K562 (cell line): Measurements from ENCODE around the gene STEAP2. TPM values are rescaled to one million over a fixed set of nuclear protein-coding genes. Genes with fewer than 3 reads are reported as not detected.

ENCODE experiments used
- ATAC-seq: fragments of 200-7000 bp; cut with Tn5 transposase; 3 replicates; pipeline ENCODE4 v1.9.1; 2020; ENCODE audit warnings: moderate library complexity
- BruUV-seq: library from RNA; stranded (reverse); fragments of 400-500 nt; replicated peaks from 2 replicates; lab custom pipeline; 2021; lab: Mats Ljungman, UMichigan
- CTCF ChIA-PET: fragments of 300-600 bp; formaldehyde crosslinking; extraction: SDS; loops from one replicate; lab custom pipeline; 2021; ENCODE audit warnings: low intra/inter-chr PET ratio; lab: Yijun Ruan, JAX
- POLR2A ChIA-PET: fragments of 300-600, 350-650 bp; sonication (Branson Sonifier 250); formaldehyde crosslinking; extraction: SDS; loops from one replicate; lab custom pipeline; 2021; ENCODE audit warnings: antibody characterized with exemption, inconsistent platforms; lab: Yijun Ruan, JAX
- DNase-seq, 4 experiments: peaks; one replicate each; pipeline versions ENCODE4 v3.0.0 to v3.0.0-alpha.2; 2011 to 2018; ENCODE audit warnings: low spot score in 3 of 4, mixed read lengths in 3 of 4; ENCODE audit errors: extremely low read depth in 1 of 4
- FAIRE-seq: peaks from 2 replicates; lab custom pipeline; 2011; peaks lifted over from hg19 to GRCh38; lab: Jason Lieb, UNC
- H2AFZ ChIP-seq: 2 replicates; pipeline ENCODE4 v1.6.0; 2011; ENCODE audit warnings: low read depth, low read length, control low read depth, inconsistent platforms
- H3K27ac ChIP-seq: fragments of 200-600 bp; 3 replicates; pipeline ENCODE4 v1.8.0; 2011; ENCODE audit warnings: low read depth, mild to moderate bottlenecking, control low read depth, inconsistent platforms, low read length, moderate library complexity, mixed read lengths; ENCODE audit errors: extremely low read depth
- H3K27me3 ChIP-seq, 2 experiments: fragments of 300-600 bp in 1 of 2; 2 replicates in 1 of 2; 3 replicates in 1 of 2; pipeline versions ENCODE4 v1.6.0 to v1.8.0; 2011; ENCODE audit warnings: inconsistent platforms in 2 of 2, low read length in 2 of 2, mild to moderate bottlenecking in 1 of 2, mixed read lengths in 1 of 2, moderate library complexity in 1 of 2; ENCODE audit not compliant: control insufficient read depth in 2 of 2, insufficient read depth in 2 of 2
- H3K36me3 ChIP-seq: fragments of 300-600 bp; 3 replicates; pipeline ENCODE4 v1.8.0; 2011; ENCODE audit warnings: mild to moderate bottlenecking, low read length, inconsistent platforms; ENCODE audit not compliant: control insufficient read depth, insufficient read depth
- H3K4me1 ChIP-seq, 2 experiments: fragments of 200-600 bp in 1 of 2; replicated peaks in 1 of 2; 2 replicates in 1 of 2; 3 replicates in 1 of 2; pipeline versions ENCODE4 v1.5.1 to v1.8.0; 2011; ENCODE audit warnings: inconsistent platforms in 2 of 2, low read length in 2 of 2, mild to moderate bottlenecking in 1 of 2, mixed read lengths in 1 of 2, moderate library complexity in 1 of 2; ENCODE audit not compliant: control insufficient read depth in 2 of 2, insufficient read depth in 2 of 2
- H3K4me2 ChIP-seq: 2 replicates; pipeline ENCODE4 v1.6.1; 2011; ENCODE audit warnings: low read length, control low read depth, inconsistent platforms, mixed read lengths; ENCODE audit not compliant: insufficient read depth
- H3K4me3 ChIP-seq: fragments of 200-600 bp; sonication (generic), shearing (Covaris generic); 2 replicates; pipeline ENCODE4 v1.5.1; 2016; ENCODE audit warnings: control low read depth, inconsistent platforms
- H3K79me2 ChIP-seq: fragments of 200-600 bp; 3 replicates; pipeline ENCODE4 v1.8.0; 2011; ENCODE audit warnings: low read length, inconsistent platforms; ENCODE audit not compliant: control insufficient read depth, insufficient read depth
- H3K9ac ChIP-seq, 2 experiments: 2 replicates each; pipeline versions ENCODE4 v1.6.0 to v1.6.1; 2011; ENCODE audit warnings: low read depth in 2 of 2, low read length in 2 of 2, control low read depth in 1 of 2, inconsistent platforms in 1 of 2, mild to moderate bottlenecking in 1 of 2, mixed read lengths in 1 of 2; ENCODE audit not compliant: insufficient read depth in 1 of 2
- H3K9me1 ChIP-seq: one replicate; pipeline ENCODE4 v1.6.0; 2011; ENCODE audit warnings: inconsistent platforms, mild to moderate bottlenecking, low read length, moderate library complexity; ENCODE audit not compliant: control insufficient read depth, insufficient read depth
- H3K9me3 ChIP-seq: replicated peaks from 2 replicates; pipeline ENCODE4 v1.5.1; 2011; ENCODE audit warnings: low read depth, low read length, inconsistent platforms; ENCODE audit not compliant: control insufficient read depth, insufficient read depth
- H4K20me1 ChIP-seq: replicated peaks from 2 replicates; pipeline ENCODE4 v1.6.1; 2011; ENCODE audit warnings: low read length, inconsistent platforms, mixed read lengths; ENCODE audit not compliant: control insufficient read depth, insufficient read depth
- CBFB ChIP-seq: sonication (generic); formaldehyde crosslinking; IDR thresholded peaks from 2 replicates; pipeline ENCODE4 v1.4.0; 2020; ENCODE audit warnings: mild to moderate bottlenecking, missing genetic modification reagents
- EWSR1 ChIP-seq: fragments of 450-650 bp; IDR thresholded peaks from 2 replicates; pipeline ENCODE4 v1.6.1; 2018; ENCODE audit warnings: borderline replicate concordance, mild to moderate bottlenecking, low read depth, moderate library complexity; ENCODE audit not compliant: partially characterized antibody
- KLF10 ChIP-seq: fragments of 250-450 bp; sonication (Bioruptor Pico); IDR thresholded peaks from 2 replicates; pipeline ENCODE4 v1.6.1; 2021; ENCODE audit warnings: matching md5 sums
- PPARD ChIP-seq: fragments of 250-450 bp; sonication (Bioruptor Pico); IDR thresholded peaks from 2 replicates; pipeline ENCODE4 v1.8.0; 2022; ENCODE audit warnings: inconsistent platforms, mild to moderate bottlenecking, moderate library complexity
- WGBS: fragments of 100-300 bp; shearing (Covaris generic); methylation state at CpG from one replicate; pipeline ENCODE4 v1.1.6; 2016; ENCODE audit warnings: low coverage, mixed read lengths; ENCODE audit not compliant: insufficient coverage; ENCODE audit errors: missing lambda C conversion rate; 5-methylcytosine and 5-hydroxymethylcytosine counted together
- in situ Hi-C: fragments of 300-500 bp; cut with MboI; formaldehyde crosslinking; loops from 4 replicates; pipeline ENCODE4 v1.15.0; 2018; ENCODE audit warnings: inconsistent platforms, mixed read lengths
- intact Hi-C: fragments of 100-400 bp; cut with micrococcal nuclease; formaldehyde crosslinking; loops from 2 replicates; pipeline ENCODE4 v1.14.2; 2022
- polyA plus RNA-seq, 8 experiments: library from polyadenylated mRNA; depleted of rRNA in 4 of 8; stranded (reverse) in 5 of 8; unstranded in 3 of 8; fragments of >200 nt; fragmentation: Nextera tagmentation in 2 of 8; fragmentation: Illumina TruSeq in 1 of 8; extraction: Ambion mirVana in 2 of 8; extraction: Trizol in 1 of 8; gene quantifications; 2 replicates each; pipeline versions ENCODE4 v1.2.1 to v1.2.3, GENCODE V29; 2011 to 2014; ENCODE audit warnings: inconsistent platforms in 1 of 8, missing spikeins in 1 of 8
- total RNA-seq, 7 experiments: library from RNA; depleted of rRNA in 6 of 7; stranded (reverse); fragments of >200 nt in 6 of 7; fragmentation: Illumina TruSeq in 2 of 7; extraction: Trizol in 2 of 7; gene quantifications; 2 replicates each; pipeline versions ENCODE4 v1.2.1 to v1.2.3, GENCODE V29; 2011 to 2021; ENCODE audit warnings: low replicate concordance in 1 of 7

Gene STEAP2
- total and polyA plus RNA-seq, 9 of the 15 experiments (the other 6 are each of a cell fraction or from before 2014, with no cell fraction given): 0.02 to 0.03 TPM; not detected in 7

GRCh38 chr7:90216080-90216674 is 4.6 kb downstream of the STEAP2 start:
- no peak for FAIRE-seq
- H4K20me1 ChIP-seq: no peaks in the 10 kb centered on the region
- H3K27me3 ChIP-seq: peaks cover 10 to 11% of the 10 kb centered on the region in 2 experiments; a peak in 4 of 5 replicates
- no peak overlapping the region for H3K4me2 ChIP-seq
- in situ Hi-C loops: no loop called here
- no TSS peak for BruUV-seq
- H3K9me1 ChIP-seq: no peaks in the 10 kb centered on the region
- WGBS: under 1% methylated on average over 6 of the region's 6 CpGs
- peaks cover 0 to 9% of the 10 kb centered on the region in 2 experiments; a peak in 2 of 5 replicates for H3K4me1 ChIP-seq
- ATAC-seq: no peak
- H2AFZ ChIP-seq: no peak overlapping the region
- no peaks in the 10 kb centered on the region for H3K9me3 ChIP-seq
- H3K9ac ChIP-seq: no peak overlapping the region
- no peaks in the 10 kb centered on the region for H3K79me2 ChIP-seq
- H3K27ac ChIP-seq: no peak overlapping the region
- TF ChIP-seq CBFB (CRISPR knock-in tag) (no peak), PPARD (no peak), EWSR1 (no peak)
- intact Hi-C loops: no loop called here
- no peak overlapping the region for H3K4me3 ChIP-seq
- ChIA-PET CTCF (no interaction called here), POLR2A (interaction anchor here (0.5 to 0.6 kb wide), 2 partner anchors 202 to 910 kb away, joined by 3 read pairs; no protein-coding TSS in a partner anchor)
- no peak for DNase-seq
- no peaks in the 10 kb centered on the region for H3K36me3 ChIP-seq

GRCh38 chr7:90216771-90217170 is 5.2 kb downstream of the STEAP2 start:
- H3K27ac ChIP-seq: no peak overlapping the region
- H3K4me3 ChIP-seq: no peak overlapping the region
- H4K20me1 ChIP-seq: no peaks in the 10 kb centered on the region
- CTCF ChIA-PET: no interaction called here
- no peaks in the 10 kb centered on the region for H3K36me3 ChIP-seq
- peaks cover 6% of the 10 kb centered on the region in 2 experiments; a peak in 4 of 5 replicates for H3K27me3 ChIP-seq
- intact Hi-C loops: no loop called here
- no peaks in the 10 kb centered on the region for H3K9me1 ChIP-seq
- no peak for TF ChIP-seq KLF10 (CRISPR knock-in tag)
- POLR2A ChIA-PET: interaction anchor here (0.5 to 1.1 kb wide), 3 partner anchors 10 to 910 kb away, joined by 3 to 6 read pairs (median 3); no protein-coding TSS in a partner anchor
- no peak overlapping the region for H3K4me2 ChIP-seq
- H3K9me3 ChIP-seq: no peaks in the 10 kb centered on the region
- H3K9ac ChIP-seq: no peak overlapping the region
- no peaks in the 10 kb centered on the region for H3K79me2 ChIP-seq
- no peak overlapping the region for H2AFZ ChIP-seq
- in situ Hi-C loops: no loop called here
- H3K4me1 ChIP-seq: peaks cover 0 to 3% of the 10 kb centered on the region in 2 experiments; a peak in 2 of 5 replicates
- FAIRE-seq (no peak), ATAC-seq (no peak), DNase-seq (no peak)
- no TSS peak for BruUV-seq
- WGBS: 0% methylated on average over 2 of the region's 2 CpGs
